HFFc6 (cell line): ENCODE results near the gene BAD. TPM values are rescaled to one million over a fixed set of nuclear protein-coding genes. Genes with fewer than 3 reads are reported as not detected.
A peak's percentile ranks its signal among the peaks of the same experiment; 100 is the strongest.

Experiments used
- DNase-seq: peaks from one replicate; pipeline ENCODE4 v3.0.0-alpha.2; 2018
- H3K27ac Mint-ChIP-seq: 2 replicates; pipeline ENCODE4 v1.8.0; 2020; ENCODE audit warnings: mild to moderate bottlenecking, mixed read lengths
- H3K27me3 Mint-ChIP-seq: 2 replicates; pipeline ENCODE4 v1.8.0; 2021; ENCODE audit warnings: mild to moderate bottlenecking, moderate library complexity, mixed read lengths; ENCODE audit not compliant: insufficient read depth
- H3K36me3 Mint-ChIP-seq: 2 replicates; pipeline ENCODE4 v1.8.0; 2021; ENCODE audit warnings: low read depth, mixed read lengths
- H3K4me1 Mint-ChIP-seq: 2 replicates; pipeline ENCODE4 v1.8.0; 2020; ENCODE audit warnings: low read depth, mixed read lengths
- H3K4me3 Mint-ChIP-seq: 2 replicates; pipeline ENCODE4 v1.8.0; 2020; ENCODE audit warnings: mild to moderate bottlenecking, moderate library complexity, mixed read lengths
- H3K9me3 Mint-ChIP-seq: 2 replicates; pipeline ENCODE4 v1.8.0; 2020; ENCODE audit warnings: mild to moderate bottlenecking, mixed read lengths
- total RNA-seq, 6 experiments: library from RNA; stranded (reverse); fragmentation: NEBNext Ultra II Directional; extraction: Animal tissue kit (Norgen Biotek cat#: 25700); gene quantifications; 2 replicates in 1 of 6; 3 replicates in 5 of 6; pipeline ENCODE4 v1.2.3, GENCODE V29; 2021
- TF ChIP-seq, protein P1 (sequence below): fragments of 200-600 bp; sonication (generic); IDR thresholded peaks from 2 replicates; pipeline ENCODE4 v1.5.0; 2021; ENCODE audit warnings: antibody characterized with exemption, mild to moderate bottlenecking

The BAD gene
- total RNA-seq, 6 experiments from 2014 or later, result 65.9 to 75.0 (median 68.8) TPM

GRCh38 chr11:64254326-64254725 is 30.1 kb downstream of the BAD start:
- Mint-ChIP-seq H3K36me3 (peaks cover 8% of the 10 kb centered on the region), H3K27ac (no peak overlapping the region), H3K4me1 (peaks cover 12% of the 10 kb centered on the region)

DNA sequence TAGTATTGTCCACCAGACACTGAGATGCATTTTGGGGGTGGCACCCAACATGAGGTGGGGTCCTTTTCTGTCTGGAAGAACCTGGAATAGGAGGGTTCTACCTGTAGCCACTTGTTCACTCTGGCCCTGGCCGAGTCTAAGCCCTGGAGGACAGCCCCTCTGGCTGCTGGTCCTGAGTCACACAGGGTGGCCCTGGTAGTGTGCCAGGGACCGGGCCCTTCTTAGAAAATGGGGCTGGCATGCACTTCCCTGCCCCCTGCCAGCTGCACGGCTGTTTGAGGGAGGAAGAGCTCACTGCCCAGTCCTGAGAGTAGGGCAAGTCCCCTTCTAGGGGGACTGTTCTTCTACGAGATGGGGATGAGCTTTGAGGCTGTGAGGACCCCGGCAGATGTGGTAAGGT is 31.0 kb downstream of the BAD start:
- Mint-ChIP-seq H3K36me3 (peaks cover 6% of the 10 kb centered on the region; the same call in 1 of the 2 replicates), H3K4me1 (peaks cover 12% of the 10 kb centered on the region), H3K27ac (peak overlapping the region; percentile 57; the same call in 1 of the 2 replicates), H3K4me3 (peak overlapping the region; percentile 91), H3K27me3 (peaks cover 2% of the 10 kb centered on the region), H3K9me3 (no peaks in the 10 kb centered on the region)
- DNase-seq, result no peak
- TF ChIP-seq, protein P1, sequence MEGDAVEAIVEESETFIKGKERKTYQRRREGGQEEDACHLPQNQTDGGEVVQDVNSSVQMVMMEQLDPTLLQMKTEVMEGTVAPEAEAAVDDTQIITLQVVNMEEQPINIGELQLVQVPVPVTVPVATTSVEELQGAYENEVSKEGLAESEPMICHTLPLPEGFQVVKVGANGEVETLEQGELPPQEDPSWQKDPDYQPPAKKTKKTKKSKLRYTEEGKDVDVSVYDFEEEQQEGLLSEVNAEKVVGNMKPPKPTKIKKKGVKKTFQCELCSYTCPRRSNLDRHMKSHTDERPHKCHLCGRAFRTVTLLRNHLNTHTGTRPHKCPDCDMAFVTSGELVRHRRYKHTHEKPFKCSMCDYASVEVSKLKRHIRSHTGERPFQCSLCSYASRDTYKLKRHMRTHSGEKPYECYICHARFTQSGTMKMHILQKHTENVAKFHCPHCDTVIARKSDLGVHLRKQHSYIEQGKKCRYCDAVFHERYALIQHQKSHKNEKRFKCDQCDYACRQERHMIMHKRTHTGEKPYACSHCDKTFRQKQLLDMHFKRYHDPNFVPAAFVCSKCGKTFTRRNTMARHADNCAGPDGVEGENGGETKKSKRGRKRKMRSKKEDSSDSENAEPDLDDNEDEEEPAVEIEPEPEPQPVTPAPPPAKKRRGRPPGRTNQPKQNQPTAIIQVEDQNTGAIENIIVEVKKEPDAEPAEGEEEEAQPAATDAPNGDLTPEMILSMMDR, result no peak

More at GRCh38 chr11:64254326-64254725, 30.1 kb downstream of the BAD start:
- Mint-ChIP-seq H3K4me3 (no peak overlapping the region), H3K9me3 (no peaks in the 10 kb centered on the region), H3K27me3 (peaks cover 2% of the 10 kb centered on the region)
- TF ChIP-seq, protein P1, result no peak
- DNase-seq, result no peak

DNA sequence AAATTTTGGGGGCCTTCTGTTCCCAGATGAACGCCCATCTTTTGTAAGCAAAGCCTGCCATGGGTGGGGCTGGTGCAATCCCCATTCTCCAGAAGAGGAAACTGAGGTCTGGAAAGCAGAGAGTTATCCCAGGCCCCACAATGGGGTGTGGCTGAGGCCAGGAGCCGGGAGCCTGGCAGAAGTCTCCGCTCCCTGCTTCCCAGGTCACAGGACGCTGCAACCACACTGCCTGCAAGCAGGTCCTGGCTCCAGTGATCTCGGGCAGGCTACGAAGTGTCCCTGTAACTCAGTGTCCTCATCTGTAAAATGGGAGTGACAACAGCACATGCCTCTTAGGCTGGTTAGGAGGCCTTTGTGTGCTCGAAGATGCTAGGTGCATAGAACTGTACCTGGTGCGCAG is 31.4 kb downstream of the BAD start:
- no peak for DNase-seq
- H3K4me3 Mint-ChIP-seq, result peak overlapping the region; percentile 91
- H3K9me3 Mint-ChIP-seq, result no peaks in the 10 kb centered on the region
- peaks cover 13% of the 10 kb centered on the region for H3K4me1 Mint-ChIP-seq
- H3K27ac Mint-ChIP-seq, result peak overlapping the region; percentile 57
- peaks cover 6% of the 10 kb centered on the region; the same call in 1 of the 2 replicates for H3K36me3 Mint-ChIP-seq
- TF ChIP-seq, protein P1, result no peak
- peaks cover 2% of the 10 kb centered on the region for H3K27me3 Mint-ChIP-seq

DNA sequence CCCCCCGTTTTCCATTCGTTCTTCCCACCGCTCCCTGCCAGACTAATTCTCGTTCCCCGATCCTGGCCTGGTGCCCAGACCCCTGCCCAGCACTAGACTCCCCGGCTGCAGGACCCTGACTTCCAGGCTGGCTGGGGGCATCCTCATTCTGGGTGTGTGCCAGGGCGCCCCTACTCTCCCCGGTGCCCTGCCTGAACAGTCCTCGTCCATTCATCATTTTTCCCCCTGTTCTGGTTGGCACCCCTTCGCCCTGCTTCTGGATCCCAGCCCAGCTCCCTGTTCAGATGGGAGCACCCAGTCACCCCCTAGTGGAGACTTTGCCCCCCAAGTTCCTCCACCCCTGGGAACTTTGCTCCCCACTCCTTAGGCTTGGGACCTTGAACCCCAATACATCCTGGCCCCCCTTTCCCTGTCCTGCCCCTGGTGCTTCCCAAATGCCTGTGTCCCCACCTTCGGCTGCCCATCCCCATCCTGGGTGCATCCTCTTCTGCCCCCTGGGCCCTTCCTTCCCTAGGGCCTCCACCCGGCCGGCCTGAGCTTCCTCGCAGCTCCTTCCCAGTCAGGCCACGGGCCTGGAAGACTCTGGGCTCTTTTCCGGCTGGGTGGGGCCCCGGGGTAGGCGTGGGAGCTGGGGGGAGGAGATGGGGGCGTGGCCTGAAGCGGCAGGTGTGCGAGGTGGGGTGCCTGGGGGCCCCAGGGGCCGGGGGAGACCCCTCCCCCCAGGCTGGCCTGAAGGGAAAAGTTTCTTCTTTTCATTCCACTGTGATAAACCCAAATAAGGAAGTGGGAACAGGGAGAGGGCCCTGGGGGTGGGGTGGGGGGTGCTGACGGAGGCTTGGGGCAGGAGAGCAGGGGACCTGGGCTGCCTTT is 32.2 kb downstream of the BAD start:
- Mint-ChIP-seq H3K27ac (peak overlapping the region; percentile 88), H3K4me3 (peak overlapping the region; percentile 91), H3K27me3 (no peaks in the 10 kb centered on the region; the same call in none of the 2 replicates), H3K36me3 (no peaks in the 10 kb centered on the region), H3K4me1 (peaks cover 19% of the 10 kb centered on the region), H3K9me3 (no peaks in the 10 kb centered on the region)
- TF ChIP-seq, protein P1, result peak; percentile 80
- no peak for DNase-seq

GRCh38 chr11:64251753-64252002 is 32.8 kb downstream of the BAD start:
- Mint-ChIP-seq H3K27ac (peak overlapping the region; percentile 88), H3K9me3 (no peaks in the 10 kb centered on the region), H3K27me3 (no peaks in the 10 kb centered on the region; the same call in none of the 2 replicates), H3K4me3 (peak overlapping the region; percentile 91), H3K4me1 (peaks cover 19% of the 10 kb centered on the region), H3K36me3 (no peaks in the 10 kb centered on the region)
- no peak for DNase-seq
- TF ChIP-seq, protein P1, result no peak
